Dendritic cell treated with granulocyte-macrophage colony-stimulating factor and Interleukin-4, amounts not matched to agents 40 ng/mL and 50 ng/mL, for 4 days (primary cell): ENCODE data around the gene PLCL2.

ENCODE experiments used
- H3K27ac Mint-ChIP-seq: one replicate; pipeline ENCODE4 v1.8.0; 2022; ENCODE audit warnings: mild to moderate bottlenecking, mixed read lengths
- H3K27me3 Mint-ChIP-seq: one replicate; pipeline ENCODE4 v1.8.0; 2022; ENCODE audit warnings: mild to moderate bottlenecking, mixed read lengths
- H3K36me3 Mint-ChIP-seq: one replicate; pipeline ENCODE4 v1.8.0; 2022; ENCODE audit warnings: low read depth, mixed read lengths
- H3K4me1 Mint-ChIP-seq: one replicate; pipeline ENCODE4 v1.8.0; 2022; ENCODE audit warnings: low read depth, mixed read lengths
- H3K4me3 Mint-ChIP-seq: one replicate; pipeline ENCODE4 v1.8.0; 2022; ENCODE audit warnings: mild to moderate bottlenecking, moderate library complexity, mixed read lengths
- H3K9me3 Mint-ChIP-seq: one replicate; pipeline ENCODE4 v1.8.0; 2022; ENCODE audit warnings: mixed read lengths
- intact Hi-C: fragments of 100-400 bp; cut with micrococcal nuclease; formaldehyde crosslinking; loops from one replicate; pipeline ENCODE4 v1.15.0; 2022

The PLCL2 gene

DNA sequence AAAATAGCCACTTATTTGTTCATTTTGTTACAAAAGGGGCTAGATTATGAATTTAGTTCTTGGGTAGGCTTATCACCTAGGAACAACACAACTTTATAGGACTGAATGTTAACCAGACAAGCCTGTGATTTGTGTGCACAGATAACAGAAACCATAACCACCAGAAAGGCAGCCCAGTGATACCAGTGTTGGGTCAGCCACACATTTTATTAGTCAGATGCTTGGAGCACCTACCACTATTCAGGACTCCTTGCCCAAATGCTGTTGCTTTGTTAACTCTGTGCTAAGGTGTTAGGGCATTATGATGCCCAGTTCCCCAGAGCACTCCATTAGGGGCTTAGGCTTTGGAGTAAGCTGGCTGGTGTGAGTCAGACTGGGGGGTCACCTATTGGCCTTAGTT, 22.5 kb downstream of the PLCL2 start:
- Mint-ChIP-seq H3K27me3 (no peaks in the 10 kb centered on the region), H3K9me3 (peaks cover 11% of the 10 kb centered on the region), H3K36me3 (peaks cover 12% of the 10 kb centered on the region), H3K4me1 (peaks cover 29% of the 10 kb centered on the region), H3K4me3 (no peak overlapping the region), H3K27ac (no peak overlapping the region)
- intact Hi-C loops, result no loop called here

DNA sequence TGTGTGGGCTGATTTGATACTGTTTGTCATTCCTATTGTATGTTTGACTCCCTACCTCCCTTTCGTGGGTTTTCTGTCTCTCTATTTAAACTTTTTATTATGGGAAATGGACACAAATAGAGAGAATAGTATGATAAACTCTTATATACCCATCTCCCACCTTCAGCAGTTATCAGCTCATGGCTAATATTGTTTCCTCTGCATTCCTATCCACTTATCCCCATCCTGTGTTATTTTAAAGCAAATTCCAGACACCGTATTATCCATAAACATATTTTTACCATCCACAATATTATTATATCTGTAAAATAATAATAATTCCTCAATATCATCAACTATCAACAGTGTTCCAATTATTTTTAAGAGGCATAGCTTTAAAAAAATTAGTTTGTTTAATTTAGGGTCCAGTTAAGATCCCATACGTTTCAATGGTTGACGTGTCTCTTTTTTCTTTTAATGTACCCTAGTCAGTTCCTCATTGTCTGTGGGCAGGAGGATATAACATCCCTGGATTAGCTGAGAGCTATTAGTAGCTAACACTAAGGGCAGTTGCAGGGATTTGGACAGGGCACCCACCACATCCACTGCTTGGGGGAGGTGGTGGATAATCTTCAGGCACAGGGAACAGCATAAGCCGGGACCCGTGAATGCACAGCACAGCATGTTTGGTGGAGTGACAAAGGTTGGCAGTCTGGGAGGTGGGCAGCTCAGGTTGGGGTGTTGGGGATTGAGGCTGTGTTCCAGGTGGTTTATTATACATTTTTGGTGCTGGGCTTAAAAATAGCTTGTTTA, 23.5 kb downstream of the PLCL2 start:
- H3K36me3 Mint-ChIP-seq, result peaks cover 12% of the 10 kb centered on the region
- H3K27me3 Mint-ChIP-seq, result no peaks in the 10 kb centered on the region
- intact Hi-C loops, result no loop called here
- peaks cover 36% of the 10 kb centered on the region for H3K4me1 Mint-ChIP-seq
- no peak overlapping the region for H3K27ac Mint-ChIP-seq
- H3K9me3 Mint-ChIP-seq, result peaks cover 11% of the 10 kb centered on the region
- H3K4me3 Mint-ChIP-seq, result no peak overlapping the region

DNA sequence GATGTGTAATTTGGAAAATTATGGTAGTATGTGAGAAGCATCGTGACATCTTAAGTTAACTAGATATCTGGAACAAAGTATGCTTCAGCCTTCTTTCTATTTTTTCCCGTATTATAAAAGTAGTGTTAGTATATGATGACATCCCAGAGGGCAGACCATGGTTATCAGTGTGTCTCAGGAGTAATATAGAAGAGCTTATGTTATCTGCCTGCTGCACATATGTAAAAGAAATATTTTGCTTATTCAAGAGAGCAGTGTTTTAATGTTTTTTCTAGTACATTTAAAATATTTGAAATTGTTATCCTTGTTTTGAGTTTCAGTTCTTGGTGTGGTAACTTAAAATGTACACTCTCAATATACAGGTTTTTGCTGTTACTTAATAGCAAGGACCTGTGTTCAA, 24.1 kb downstream of the PLCL2 start:
- H3K27ac Mint-ChIP-seq, result no peak overlapping the region
- H3K9me3 Mint-ChIP-seq, result peaks cover 9% of the 10 kb centered on the region
- intact Hi-C loops, result no loop called here
- H3K4me3 Mint-ChIP-seq, result no peak overlapping the region
- peaks cover 31% of the 10 kb centered on the region for H3K4me1 Mint-ChIP-seq
- no peaks in the 10 kb centered on the region for H3K27me3 Mint-ChIP-seq
- H3K36me3 Mint-ChIP-seq, result peaks cover 11% of the 10 kb centered on the region

DNA sequence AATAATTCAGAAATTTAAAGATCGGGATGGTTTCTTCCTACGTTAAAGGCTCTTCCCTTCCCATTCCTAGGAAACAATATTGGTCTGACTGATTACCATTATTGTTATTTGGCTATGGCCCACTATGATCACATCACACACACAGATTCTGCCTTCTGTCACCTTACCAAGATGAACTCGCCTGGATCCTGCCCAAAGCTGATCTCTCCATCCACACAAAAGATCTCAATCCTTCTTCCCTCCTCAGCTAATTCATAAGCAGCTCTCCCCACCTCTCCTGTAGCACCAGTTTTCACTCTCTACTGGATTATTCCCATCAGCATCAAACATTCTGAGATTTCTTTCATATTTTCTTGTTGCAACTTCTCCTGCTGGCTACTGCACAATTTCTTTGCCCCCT, 25.0 kb downstream of the PLCL2 start:
- Mint-ChIP-seq H3K9me3 (no peaks in the 10 kb centered on the region), H3K27me3 (no peaks in the 10 kb centered on the region), H3K27ac (no peak overlapping the region), H3K36me3 (peaks cover 2% of the 10 kb centered on the region), H3K4me3 (no peak overlapping the region), H3K4me1 (peaks cover 31% of the 10 kb centered on the region)
- intact Hi-C loops, result no loop called here

DNA sequence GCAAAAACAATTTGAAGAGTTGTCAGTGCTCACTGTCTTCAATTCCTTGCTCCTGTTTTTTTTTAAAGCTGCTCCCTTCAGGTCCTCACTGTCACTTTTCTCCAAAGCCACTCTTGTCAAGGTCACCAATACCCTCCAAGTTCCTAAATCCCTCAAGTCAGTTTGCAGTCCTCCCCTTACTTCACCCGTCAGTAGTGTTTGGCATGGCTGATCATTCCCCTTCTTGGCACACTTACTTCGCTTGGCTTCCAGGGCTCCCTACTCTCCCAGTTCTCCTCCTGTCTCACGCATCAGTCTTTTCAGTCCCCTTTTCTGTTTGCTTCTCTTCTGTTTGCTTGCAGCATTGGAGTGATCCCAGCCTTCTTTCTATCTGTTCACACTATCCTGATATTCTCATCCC, 25.5 kb downstream of the PLCL2 start:
- peaks cover 31% of the 10 kb centered on the region for H3K4me1 Mint-ChIP-seq
- H3K4me3 Mint-ChIP-seq, result no peak overlapping the region
- intact Hi-C loops, result no loop called here

DNA sequence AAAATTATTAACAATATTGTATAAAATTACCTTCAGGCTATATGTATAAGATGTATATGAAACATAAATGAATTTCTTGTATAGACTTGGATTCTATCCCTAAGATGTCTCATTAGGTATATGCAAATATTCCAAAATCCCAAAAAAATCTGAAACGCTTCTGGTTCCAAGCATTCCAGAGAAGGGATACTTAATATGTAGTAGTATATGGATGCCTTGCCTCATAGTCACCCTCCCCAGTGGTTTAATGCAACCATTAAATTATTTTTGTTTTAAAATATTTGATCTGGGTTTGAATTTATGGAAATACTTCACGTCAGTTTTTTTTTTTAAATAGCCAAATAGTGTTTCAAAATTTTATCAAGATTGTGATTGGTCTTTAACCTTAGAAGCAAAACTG, 27.2 kb downstream of the PLCL2 start:
- no peaks in the 10 kb centered on the region for H3K36me3 Mint-ChIP-seq
- H3K4me3 Mint-ChIP-seq, result no peak overlapping the region
- H3K27me3 Mint-ChIP-seq, result no peaks in the 10 kb centered on the region
- intact Hi-C loops, result no loop called here
- peaks cover 40% of the 10 kb centered on the region for H3K4me1 Mint-ChIP-seq
- no peaks in the 10 kb centered on the region for H3K9me3 Mint-ChIP-seq
- H3K27ac Mint-ChIP-seq, result no peak overlapping the region

More for the DNA sequence above, 25.5 kb downstream of the PLCL2 start:
- Mint-ChIP-seq H3K27ac (no peak overlapping the region), H3K36me3 (no peaks in the 10 kb centered on the region), H3K27me3 (no peaks in the 10 kb centered on the region), H3K9me3 (no peaks in the 10 kb centered on the region)

DNA sequence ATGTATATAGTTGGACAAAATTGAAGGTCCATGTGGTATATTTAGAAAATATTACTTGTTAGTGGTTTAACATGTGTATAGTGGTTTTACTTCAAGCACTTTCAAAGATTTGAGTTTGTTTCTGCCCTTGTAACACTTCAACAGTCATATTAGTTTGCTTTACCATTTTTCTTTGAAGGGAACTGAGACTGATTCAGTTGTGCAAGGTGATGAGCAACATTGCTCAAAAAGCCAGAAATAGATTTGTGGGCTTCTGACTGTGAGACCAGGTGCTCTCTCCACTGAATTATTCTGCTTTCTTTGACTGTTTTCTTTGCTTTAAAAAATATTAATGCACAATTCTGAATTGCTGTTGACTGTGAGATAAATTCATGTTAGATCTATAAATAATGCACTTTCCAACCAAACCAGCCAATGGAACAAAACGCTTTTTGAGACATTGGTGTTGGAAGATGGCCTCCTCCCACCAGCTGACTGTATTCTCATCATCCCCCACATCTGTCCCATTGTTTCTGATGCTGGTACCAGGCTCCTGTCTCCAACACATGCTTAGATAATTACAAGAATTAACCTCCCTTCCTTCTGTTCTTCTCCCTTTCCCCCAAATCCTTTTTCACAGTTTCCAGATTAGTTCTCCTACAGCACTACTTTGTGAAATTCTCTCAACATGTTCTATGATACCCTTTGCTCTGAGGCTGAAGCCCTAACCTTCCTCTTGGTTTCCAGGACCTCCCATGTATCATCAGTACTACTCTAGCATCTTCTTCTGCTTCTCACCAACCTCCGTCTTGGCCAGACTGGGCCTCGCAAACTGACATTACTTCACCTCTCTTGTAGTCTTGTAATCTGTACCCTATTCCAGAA, 27.9 kb downstream of the PLCL2 start:
- H3K27ac Mint-ChIP-seq, result no peak overlapping the region
- intact Hi-C loops, result no loop called here
- peaks cover 48% of the 10 kb centered on the region for H3K4me1 Mint-ChIP-seq
- H3K36me3 Mint-ChIP-seq, result no peaks in the 10 kb centered on the region
- H3K27me3 Mint-ChIP-seq, result no peaks in the 10 kb centered on the region
- no peak overlapping the region for H3K4me3 Mint-ChIP-seq
- H3K9me3 Mint-ChIP-seq, result no peaks in the 10 kb centered on the region

DNA sequence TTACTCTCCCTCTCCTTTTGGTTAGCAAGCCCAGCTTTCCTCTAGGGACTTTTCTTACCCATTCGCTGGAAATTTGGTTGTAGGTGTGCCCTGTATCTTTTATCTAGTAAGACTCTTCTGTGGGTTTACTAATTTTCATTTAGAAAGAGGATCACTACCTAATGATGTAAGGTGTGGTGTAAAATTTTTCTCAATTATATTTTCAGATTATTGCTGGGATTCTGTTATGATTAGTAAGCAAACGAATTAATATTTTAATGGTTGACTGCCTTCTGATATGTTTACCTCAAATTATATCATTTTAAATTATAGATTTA, 28.5 kb downstream of the PLCL2 start:
- Mint-ChIP-seq H3K4me1 (peaks cover 47% of the 10 kb centered on the region), H3K36me3 (no peaks in the 10 kb centered on the region), H3K9me3 (no peaks in the 10 kb centered on the region), H3K27me3 (no peaks in the 10 kb centered on the region), H3K27ac (no peak overlapping the region), H3K4me3 (no peak overlapping the region)
- intact Hi-C loops, result no loop called here

DNA sequence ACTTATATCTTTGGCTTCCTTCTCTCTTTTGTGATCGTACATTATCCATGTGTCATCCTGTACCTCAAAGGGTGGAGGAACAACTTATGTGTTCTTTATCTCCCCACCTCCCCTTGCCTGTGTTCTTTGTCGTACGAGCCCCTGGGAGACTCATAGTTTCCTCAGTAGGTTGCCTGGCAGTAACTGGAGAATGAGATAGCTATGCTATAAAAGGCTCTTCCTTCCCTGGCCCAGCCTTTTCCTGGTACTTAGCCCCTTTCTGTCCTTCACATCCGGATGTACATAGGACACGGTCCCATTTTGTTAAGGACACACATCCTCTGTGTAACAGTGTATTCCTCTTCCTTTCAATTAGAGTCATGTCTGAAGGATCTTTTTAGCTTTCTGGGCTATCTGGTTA, 32.1 kb downstream of the PLCL2 start:
- H3K36me3 Mint-ChIP-seq, result no peaks in the 10 kb centered on the region
- H3K4me1 Mint-ChIP-seq, result peaks cover 26% of the 10 kb centered on the region
- H3K27me3 Mint-ChIP-seq, result no peaks in the 10 kb centered on the region
- no peak overlapping the region for H3K27ac Mint-ChIP-seq
- H3K4me3 Mint-ChIP-seq, result no peak overlapping the region
- no peaks in the 10 kb centered on the region for H3K9me3 Mint-ChIP-seq
- intact Hi-C loops, result no loop called here

DNA sequence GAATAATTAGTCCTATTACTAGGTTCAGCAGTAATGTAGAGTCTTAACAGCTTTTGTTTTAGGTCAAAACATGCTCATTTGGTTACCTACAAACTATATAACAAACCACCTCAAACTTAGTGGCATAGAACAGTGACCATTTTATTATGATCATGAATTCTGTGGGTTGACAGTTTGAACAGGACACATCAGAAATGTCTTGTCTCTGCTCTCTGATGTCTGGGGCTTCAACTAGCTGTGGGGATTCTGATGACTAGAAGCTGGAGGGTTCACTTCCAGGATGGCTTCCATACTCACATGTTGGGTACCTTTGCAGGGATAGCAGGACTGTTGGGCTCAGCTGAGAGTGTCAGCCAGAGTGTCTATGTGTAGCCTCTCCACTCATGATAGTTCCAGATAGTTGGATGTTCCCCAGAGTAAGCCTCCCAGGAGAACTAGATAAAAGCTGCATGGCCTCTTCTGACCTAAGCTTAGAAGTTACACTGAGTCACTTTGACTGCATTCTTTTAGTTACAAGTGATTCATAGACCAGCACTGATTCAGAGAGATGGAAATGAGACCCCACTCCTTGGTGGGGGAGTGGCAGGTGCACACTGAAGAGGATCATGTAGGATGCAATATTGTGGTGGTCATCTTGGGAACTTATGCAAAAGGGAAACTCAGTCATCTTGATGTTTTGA, 32.6 kb downstream of the PLCL2 start:
- Mint-ChIP-seq H3K4me1 (peaks cover 26% of the 10 kb centered on the region), H3K36me3 (no peaks in the 10 kb centered on the region), H3K27ac (no peak overlapping the region), H3K27me3 (no peaks in the 10 kb centered on the region), H3K9me3 (no peaks in the 10 kb centered on the region), H3K4me3 (no peak overlapping the region)
- intact Hi-C loops, result no loop called here

DNA sequence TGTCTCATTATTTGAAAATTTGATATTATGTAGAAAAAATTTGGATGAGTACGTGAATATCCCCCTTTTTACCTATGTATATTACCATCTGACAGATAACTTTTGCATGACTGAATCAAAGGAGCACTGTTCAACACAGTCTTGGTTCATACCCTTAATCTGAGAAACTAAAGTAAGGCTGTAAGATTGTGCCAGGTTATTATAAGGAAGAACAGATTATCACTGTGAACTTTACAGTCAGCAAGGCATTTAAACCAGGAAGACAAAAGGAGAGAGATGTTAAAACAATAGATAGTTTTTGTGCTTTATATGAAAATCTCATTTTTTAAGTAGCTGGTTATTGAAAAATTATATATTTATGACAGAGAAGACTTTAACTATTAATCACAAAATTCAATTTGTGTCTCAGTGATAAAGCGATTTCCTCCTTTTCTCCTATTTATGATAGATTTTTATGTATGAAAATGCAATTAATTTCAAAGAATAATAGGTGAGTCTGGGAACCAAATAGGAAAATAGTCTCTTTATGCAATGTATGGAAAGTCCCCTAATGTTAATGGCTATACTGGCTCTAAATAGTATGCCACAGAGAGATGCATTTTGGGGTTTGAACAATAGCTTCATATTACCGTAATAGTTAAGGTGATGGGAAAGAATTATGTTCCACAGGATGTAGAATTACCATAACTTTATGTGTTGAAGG, 33.4 kb downstream of the PLCL2 start:
- Mint-ChIP-seq H3K36me3 (no peaks in the 10 kb centered on the region), H3K9me3 (peaks cover 2% of the 10 kb centered on the region), H3K27ac (no peak overlapping the region), H3K4me3 (no peak overlapping the region), H3K4me1 (peaks cover 23% of the 10 kb centered on the region), H3K27me3 (no peaks in the 10 kb centered on the region)
- intact Hi-C loops, result no loop called here

DNA sequence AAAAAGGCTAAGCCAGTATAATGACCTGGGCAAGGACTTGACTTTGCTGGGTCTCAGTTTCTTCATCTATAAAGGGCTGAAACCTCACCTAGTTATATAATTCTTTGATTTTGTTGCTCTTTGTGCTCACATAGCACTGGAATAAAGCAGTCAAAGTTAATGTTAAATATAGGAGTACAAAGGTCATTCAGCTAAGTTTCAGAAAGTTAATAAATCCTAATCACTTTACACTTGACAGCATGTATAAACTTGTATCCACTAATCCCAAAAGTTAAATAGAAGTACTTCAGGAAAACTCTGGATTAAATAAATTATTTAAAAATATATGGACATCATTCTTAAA, 33.9 kb downstream of the PLCL2 start:
- intact Hi-C loops, result no loop called here
- peaks cover 27% of the 10 kb centered on the region for H3K4me1 Mint-ChIP-seq

DNA sequence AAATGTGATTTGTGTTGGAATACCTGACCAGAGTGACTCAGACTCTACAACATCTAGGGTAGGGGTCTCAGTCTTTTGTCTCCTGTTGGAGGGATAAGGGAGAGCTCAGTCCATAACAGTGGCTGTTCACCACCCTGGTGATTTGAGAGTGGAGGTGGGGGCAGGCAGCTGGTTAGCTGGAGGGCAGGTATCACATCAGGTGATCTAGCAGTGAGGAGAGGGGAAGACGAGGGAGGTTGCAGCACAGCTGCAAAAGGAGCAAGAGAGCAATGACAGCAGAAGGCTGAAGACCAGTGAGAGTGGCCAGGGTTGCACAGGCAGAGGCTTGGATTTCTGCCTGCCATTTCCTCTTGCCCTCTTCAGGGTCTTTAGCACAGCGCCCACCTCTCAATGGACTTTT, 38.4 kb downstream of the PLCL2 start:
- Mint-ChIP-seq H3K4me3 (no peak overlapping the region), H3K4me1 (peaks cover 28% of the 10 kb centered on the region), H3K9me3 (peaks cover 13% of the 10 kb centered on the region), H3K27ac (no peak overlapping the region), H3K36me3 (peaks cover 6% of the 10 kb centered on the region), H3K27me3 (no peaks in the 10 kb centered on the region)
- intact Hi-C loops, result no loop called here

More for the DNA sequence above, 33.9 kb downstream of the PLCL2 start:
- Mint-ChIP-seq H3K36me3 (peaks cover 1% of the 10 kb centered on the region), H3K27me3 (no peaks in the 10 kb centered on the region), H3K4me3 (no peak overlapping the region), H3K27ac (no peak overlapping the region), H3K9me3 (peaks cover 7% of the 10 kb centered on the region)

DNA sequence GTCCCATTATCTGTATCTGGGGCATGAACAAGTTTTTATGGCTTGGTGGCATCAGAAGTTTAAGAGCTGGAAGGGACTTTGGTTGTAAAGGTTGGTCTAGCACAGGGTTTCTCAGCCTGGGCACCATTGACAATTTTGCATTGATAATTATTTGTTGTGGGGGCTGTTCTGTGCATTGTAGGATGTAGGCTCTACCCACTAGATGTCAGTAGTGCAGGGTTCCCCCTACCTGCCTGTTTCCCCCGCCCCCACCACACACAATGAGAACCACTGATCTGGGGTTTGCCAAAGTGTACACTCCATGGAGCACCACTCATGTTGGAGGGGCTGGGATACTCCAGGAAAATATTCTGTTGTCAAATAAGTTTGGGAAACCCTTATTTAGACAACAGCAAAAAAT, 42.7 kb downstream of the PLCL2 start:
- Mint-ChIP-seq H3K4me3 (no peak overlapping the region), H3K27ac (no peak overlapping the region), H3K27me3 (no peaks in the 10 kb centered on the region), H3K4me1 (peaks cover 63% of the 10 kb centered on the region), H3K9me3 (peaks cover 13% of the 10 kb centered on the region), H3K36me3 (peaks cover 6% of the 10 kb centered on the region)
- intact Hi-C loops, result no loop called here
